GM12878 (cell line): ENCODE measurements around the gene PEX16.

ENCODE experiments used
- EZH2 ChIP-seq: IDR thresholded peaks from 2 replicates; pipeline ENCODE4 v1.6.1; 2012; ENCODE audit warnings: low read depth, mild to moderate bottlenecking, control low read depth, inconsistent platforms, low read length, borderline replicate concordance; ENCODE audit not compliant: control insufficient read depth
- FOXM1 ChIP-seq: IDR thresholded peaks from 2 replicates; pipeline ENCODE4 v1.6.1; 2012; ENCODE audit warnings: low read depth, mild to moderate bottlenecking, inconsistent platforms, low read length, moderate library complexity
- SRF ChIP-seq, 2 experiments: IDR thresholded peaks; 2 replicates each; pipeline ENCODE4 v1.6.1; 2011; ENCODE audit warnings: low read depth in 2 of 2, low read length in 2 of 2, mild to moderate bottlenecking in 1 of 2, moderate library complexity in 1 of 2

GRCh38 chr11:45906965-45907611 lies 10.6 kb downstream of the PEX16 start, which contains the start of gene FREY1:
- TF ChIP-seq FOXM1 (no peak), SRF (IDR thresholded peaks at IDR 0.05; ENCODE audit: low read depth in 2 of 2, low read length in 2 of 2) (no peak), EZH2 (no peak)
